Glomerular visceral epithelial cell (primary cell): ENCODE results near the gene THBS4.

Experiments
- DNase-seq: peaks from one replicate; pipeline ENCODE4 v3.0.0-alpha.2; 2016; ENCODE audit errors: extremely low spot score

THBS4 gene

GRCh38 chr5:80048084-80048780, 13.1 kb downstream of the THBS4 start:
- DNase-seq: no peak

GRCh38 chr5:80052464-80052863, 17.3 kb downstream of the THBS4 start:
- DNase-seq: no peak

- DNase-seq: no peak
Observed at GRCh38 chr5:80054682-80055081, 19.5 kb downstream of the THBS4 start.

GRCh38 chr5:80055491-80056170, 20.5 kb downstream of the THBS4 start:
- DNase-seq: no peak

- no peak for DNase-seq
Observed at GRCh38 chr5:80057099-80057498, 22.0 kb downstream of the THBS4 start.

- no peak for DNase-seq
Observed at GRCh38 chr5:80057921-80058320, 22.8 kb downstream of the THBS4 start.

- DNase-seq: no peak
Observed at GRCh38 chr5:80059354-80059980, 24.3 kb downstream of the THBS4 start.

- no peak for DNase-seq
Observed at GRCh38 chr5:80060966-80061365, 25.8 kb downstream of the THBS4 start.

- no peak for DNase-seq
Observed at GRCh38 chr5:80061547-80061946, 26.4 kb downstream of the THBS4 start.

GRCh38 chr5:80064124-80064523, 29.0 kb downstream of the THBS4 start:
- no peak for DNase-seq

- no peak for DNase-seq
Observed at GRCh38 chr5:80067016-80067415, 31.9 kb downstream of the THBS4 start.

GRCh38 chr5:80067531-80068245, 32.5 kb downstream of the THBS4 start:
- DNase-seq: no peak

- no peak for DNase-seq
Observed at GRCh38 chr5:80068246-80068636, 33.1 kb downstream of the THBS4 start.

- DNase-seq: no peak
Observed at GRCh38 chr5:80068775-80069174, 33.6 kb downstream of the THBS4 start.

GRCh38 chr5:80069251-80069800, 34.2 kb downstream of the THBS4 start:
- no peak for DNase-seq

GRCh38 chr5:80069918-80070318, 34.8 kb downstream of the THBS4 start:
- no peak for DNase-seq

GRCh38 chr5:80070338-80071056, 35.3 kb downstream of the THBS4 start:
- DNase-seq: no peak

GRCh38 chr5:80071510-80072021, 36.4 kb downstream of the THBS4 start:
- DNase-seq: no peak

- DNase-seq: no peak
Observed at GRCh38 chr5:80072103-80073073, 37.2 kb downstream of the THBS4 start.
